Measurements from ENCODE around the gene AAK1.

DNA sequence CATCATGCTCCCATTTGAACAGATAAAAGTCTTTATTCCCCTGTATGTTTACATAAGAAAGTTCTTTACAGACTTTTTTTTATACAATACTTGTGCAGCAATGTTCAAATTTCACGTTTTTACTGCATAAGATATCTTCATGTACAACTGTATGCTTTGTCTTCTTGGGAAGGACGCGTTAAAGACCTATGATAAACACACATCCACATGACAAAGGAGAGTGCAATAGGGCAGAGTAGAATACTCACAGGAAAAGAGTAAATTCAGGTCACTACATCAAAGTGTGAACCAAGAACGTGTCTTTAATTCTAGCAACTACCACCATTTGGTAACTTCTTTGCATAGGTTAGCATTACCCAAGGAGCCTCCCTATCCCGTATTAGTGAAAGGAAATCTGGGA lies 172.6 kb downstream of the AAK1 start:
- TF ChIP-seq, protein P1, sequence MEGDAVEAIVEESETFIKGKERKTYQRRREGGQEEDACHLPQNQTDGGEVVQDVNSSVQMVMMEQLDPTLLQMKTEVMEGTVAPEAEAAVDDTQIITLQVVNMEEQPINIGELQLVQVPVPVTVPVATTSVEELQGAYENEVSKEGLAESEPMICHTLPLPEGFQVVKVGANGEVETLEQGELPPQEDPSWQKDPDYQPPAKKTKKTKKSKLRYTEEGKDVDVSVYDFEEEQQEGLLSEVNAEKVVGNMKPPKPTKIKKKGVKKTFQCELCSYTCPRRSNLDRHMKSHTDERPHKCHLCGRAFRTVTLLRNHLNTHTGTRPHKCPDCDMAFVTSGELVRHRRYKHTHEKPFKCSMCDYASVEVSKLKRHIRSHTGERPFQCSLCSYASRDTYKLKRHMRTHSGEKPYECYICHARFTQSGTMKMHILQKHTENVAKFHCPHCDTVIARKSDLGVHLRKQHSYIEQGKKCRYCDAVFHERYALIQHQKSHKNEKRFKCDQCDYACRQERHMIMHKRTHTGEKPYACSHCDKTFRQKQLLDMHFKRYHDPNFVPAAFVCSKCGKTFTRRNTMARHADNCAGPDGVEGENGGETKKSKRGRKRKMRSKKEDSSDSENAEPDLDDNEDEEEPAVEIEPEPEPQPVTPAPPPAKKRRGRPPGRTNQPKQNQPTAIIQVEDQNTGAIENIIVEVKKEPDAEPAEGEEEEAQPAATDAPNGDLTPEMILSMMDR (IDR thresholded peaks at IDR 0.05): no peak
- TF ChIP-seq EZH2 (IDR thresholded peaks at IDR 0.05) (no peak), EZH2phosphoT487 (IDR thresholded peaks at IDR 0.05) (no peak)

Measured in neural progenitor cell (in vitro differentiated cells).